PFSK-1 (cell line): ENCODE data around the gene SLC38A6.

Experiments used
- FOXP2 ChIP-seq: optimal IDR thresholded peaks from 2 replicates; pipeline ENCODE3; 2011; ENCODE audit warnings: borderline replicate concordance, control low read depth, inconsistent platforms; ENCODE audit not compliant: insufficient read depth; ENCODE audit errors: extremely low read length, extremely low read depth
- POLR2AphosphoS5 ChIP-seq: IDR thresholded peaks from 2 replicates; pipeline ENCODE4 v1.6.1; 2012; ENCODE audit warnings: low read depth, mild to moderate bottlenecking, control low read depth, low read length, moderate library complexity
- REST ChIP-seq, 2 experiments: IDR thresholded peaks; 2 replicates each; pipeline versions ENCODE4 v1.6.1 to v1.8.0; 2011 to 2012; ENCODE audit warnings: low read depth in 2 of 2, low read length in 2 of 2, control low read depth in 1 of 2, inconsistent platforms in 1 of 2, mild to moderate bottlenecking in 1 of 2, moderate library complexity in 1 of 2; ENCODE audit not compliant: insufficient read depth in 1 of 2
- TAF1 ChIP-seq: IDR thresholded peaks from 2 replicates; pipeline ENCODE4 v1.6.1; 2012; ENCODE audit warnings: low read length, control low read depth, borderline replicate concordance; ENCODE audit not compliant: insufficient read depth

DNA sequence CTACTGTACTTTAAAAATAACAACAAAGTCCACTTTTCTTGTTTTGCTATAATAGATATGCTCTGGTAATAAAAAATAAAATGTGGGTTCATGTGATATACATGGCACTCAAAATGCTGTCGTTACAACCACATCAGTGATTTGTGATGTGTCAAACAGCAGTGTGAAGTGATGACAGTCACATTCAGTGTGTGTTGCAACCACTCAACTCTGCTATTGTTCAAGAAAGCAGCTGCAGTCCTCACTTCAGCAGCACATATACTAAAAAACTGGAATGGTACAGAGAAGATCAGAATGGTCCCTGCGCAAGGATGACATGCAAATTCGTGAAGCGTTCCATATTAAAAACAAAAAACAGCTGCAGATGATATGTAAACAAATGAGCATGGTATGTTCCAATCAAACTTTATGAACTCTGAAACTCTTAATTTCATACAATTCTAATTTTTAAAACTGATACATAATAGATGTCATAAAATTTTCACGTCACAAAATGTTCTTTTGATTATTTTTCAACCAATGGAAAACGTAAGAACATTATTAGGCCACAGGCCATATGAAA lies 6.9 kb upstream of the SLC38A6 start:
- TF ChIP-seq TAF1: no peak
- no peak for TF ChIP-seq POLR2AphosphoS5
- TF ChIP-seq FOXP2: no peak
- no peak for TF ChIP-seq REST (IDR thresholded peaks at IDR 0.05; ENCODE audit: insufficient read depth in 1 of 2, low read depth in 2 of 2, low read length in 2 of 2)
